Panc1 (cell line): ENCODE measurements around the gene TRAF3IP3.
A peak's percentile ranks its signal among the peaks of the same experiment; 100 is the strongest.

Source experiments
- POLR2AphosphoS5 ChIP-seq: IDR thresholded peaks from 2 replicates; pipeline ENCODE4 v1.6.1; 2012; ENCODE audit warnings: mild to moderate bottlenecking, low read depth, low read length, moderate library complexity
- TF ChIP-seq, protein P1 (sequence below): fragments of 450-650 bp; IDR thresholded peaks from 2 replicates; pipeline ENCODE4 v1.5.1; 2017; ENCODE audit warnings: mild to moderate bottlenecking

DNA sequence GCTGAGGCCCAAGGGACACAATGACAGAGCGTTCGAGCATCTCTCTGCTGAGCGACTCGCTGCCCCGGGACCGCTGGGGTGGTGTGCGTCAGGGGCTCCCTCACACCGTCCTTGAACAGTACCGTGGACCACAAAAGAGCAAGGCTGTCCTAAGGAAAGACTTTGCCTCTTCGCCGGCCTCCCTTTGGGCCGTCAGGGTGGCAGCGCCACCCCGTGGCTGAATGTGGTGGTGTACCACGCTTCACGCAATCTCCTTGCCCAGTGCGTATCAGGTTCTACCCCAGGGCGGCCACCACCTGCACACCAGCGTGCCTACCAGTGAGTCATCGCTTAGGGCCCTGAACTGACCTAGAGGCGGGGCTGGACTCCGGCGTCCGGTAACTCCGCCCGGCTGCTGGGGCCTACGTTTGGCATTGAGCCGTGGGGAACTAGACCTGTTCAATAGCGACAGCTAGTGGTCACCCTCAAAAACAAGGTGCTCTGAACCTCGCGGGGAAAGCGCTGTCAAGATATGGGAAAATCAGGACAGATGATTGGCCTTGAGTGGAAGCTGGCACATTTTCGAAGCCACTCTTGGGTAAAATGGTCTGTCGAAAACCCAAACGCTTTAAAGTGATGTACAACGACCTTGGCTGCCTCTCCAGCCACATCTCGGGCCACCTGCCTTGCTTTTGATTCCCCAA, 8.1 kb upstream of the TRAF3IP3 start:
- TF ChIP-seq, protein P1, sequence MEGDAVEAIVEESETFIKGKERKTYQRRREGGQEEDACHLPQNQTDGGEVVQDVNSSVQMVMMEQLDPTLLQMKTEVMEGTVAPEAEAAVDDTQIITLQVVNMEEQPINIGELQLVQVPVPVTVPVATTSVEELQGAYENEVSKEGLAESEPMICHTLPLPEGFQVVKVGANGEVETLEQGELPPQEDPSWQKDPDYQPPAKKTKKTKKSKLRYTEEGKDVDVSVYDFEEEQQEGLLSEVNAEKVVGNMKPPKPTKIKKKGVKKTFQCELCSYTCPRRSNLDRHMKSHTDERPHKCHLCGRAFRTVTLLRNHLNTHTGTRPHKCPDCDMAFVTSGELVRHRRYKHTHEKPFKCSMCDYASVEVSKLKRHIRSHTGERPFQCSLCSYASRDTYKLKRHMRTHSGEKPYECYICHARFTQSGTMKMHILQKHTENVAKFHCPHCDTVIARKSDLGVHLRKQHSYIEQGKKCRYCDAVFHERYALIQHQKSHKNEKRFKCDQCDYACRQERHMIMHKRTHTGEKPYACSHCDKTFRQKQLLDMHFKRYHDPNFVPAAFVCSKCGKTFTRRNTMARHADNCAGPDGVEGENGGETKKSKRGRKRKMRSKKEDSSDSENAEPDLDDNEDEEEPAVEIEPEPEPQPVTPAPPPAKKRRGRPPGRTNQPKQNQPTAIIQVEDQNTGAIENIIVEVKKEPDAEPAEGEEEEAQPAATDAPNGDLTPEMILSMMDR = peak; percentile 95
- TF ChIP-seq POLR2AphosphoS5 = no peak
